WTC11 (cell line): Measurements from ENCODE around the gene ZNF488. TPM values are rescaled to one million over a fixed set of nuclear protein-coding genes. Genes with fewer than 3 reads are reported as not detected.

ENCODE experiments used
- ATAC-seq: fragments of 200-7000 bp; cut with Tn5 transposase; 2 replicates; pipeline ENCODE4 v1.10.0; 2021; ENCODE audit warnings: mild to moderate bottlenecking, moderate library complexity
- CTCF ChIA-PET: fragments of 300-600 bp; sonication (Branson Sonifier 250); formaldehyde crosslinking; loops from one replicate; lab custom pipeline; 2021; ENCODE audit warnings: antibody characterized with exemption; lab: Charles Lee
- POLR2A ChIA-PET: fragments of 350-600 bp; sonication (Branson Sonifier 250); formaldehyde crosslinking; loops from one replicate; lab custom pipeline; 2021; ENCODE audit warnings: antibody characterized with exemption; lab: Charles Lee
- DNase-seq: peaks from one replicate; pipeline ENCODE4 v3.0.0; 2021; ENCODE audit warnings: low spot score
- H3K27ac Mint-ChIP-seq: 2 replicates; pipeline ENCODE4 v1.8.0; 2021; ENCODE audit warnings: mixed read lengths
- H3K27me3 Mint-ChIP-seq: 2 replicates; pipeline ENCODE4 v1.8.0; 2021; ENCODE audit warnings: low read depth, mild to moderate bottlenecking, moderate library complexity, mixed read lengths
- H3K36me3 Mint-ChIP-seq: 2 replicates; pipeline ENCODE4 v1.8.0; 2021; ENCODE audit warnings: mixed read lengths
- H3K4me1 Mint-ChIP-seq: 2 replicates; pipeline ENCODE4 v1.8.0; 2022; ENCODE audit warnings: mixed read lengths
- H3K4me3 Mint-ChIP-seq: 2 replicates; pipeline ENCODE4 v1.8.0; 2021; ENCODE audit warnings: mild to moderate bottlenecking, moderate library complexity, mixed read lengths
- H3K9me3 Mint-ChIP-seq: 2 replicates; pipeline ENCODE4 v1.8.0; 2021; ENCODE audit warnings: mixed read lengths
- AFF4 ChIP-seq: sonication (generic); formaldehyde crosslinking; IDR thresholded peaks from 2 replicates; pipeline ENCODE4 v1.8.1; 2023; ENCODE audit warnings: mild to moderate bottlenecking, missing genetic modification reagents, borderline replicate concordance
- AR ChIP-seq: fragments of 250-450 bp; sonication (Bioruptor Pico); IDR thresholded peaks from 2 replicates; pipeline ENCODE4 v1.9.0; 2021; ENCODE audit warnings: mild to moderate bottlenecking
- ARID4B ChIP-seq: sonication (generic); formaldehyde crosslinking; IDR thresholded peaks from 2 replicates; pipeline ENCODE4 v1.8.0; 2023; ENCODE audit warnings: missing genetic modification reagents, mild to moderate bottlenecking, borderline replicate concordance
- CBFB ChIP-seq: sonication (generic); formaldehyde crosslinking; IDR thresholded peaks from 2 replicates; pipeline ENCODE4 v1.8.1; 2022; ENCODE audit warnings: mild to moderate bottlenecking, low read depth, missing genetic modification reagents
- CDX4 ChIP-seq: fragments of 250-450 bp; sonication (Bioruptor Pico); IDR thresholded peaks from 2 replicates; pipeline ENCODE4 v1.9.0; 2021; ENCODE audit warnings: moderate library complexity, mild to moderate bottlenecking, inconsistent platforms, borderline replicate concordance
- ERG ChIP-seq: fragments of 250-450 bp; sonication (Bioruptor Pico); IDR thresholded peaks from 2 replicates; pipeline ENCODE4 v1.8.0; 2021; ENCODE audit warnings: mild to moderate bottlenecking
- FOXJ3 ChIP-seq: sonication (generic); formaldehyde crosslinking; IDR thresholded peaks from 2 replicates; pipeline ENCODE4 v1.9.0; 2021; ENCODE audit warnings: missing genetic modification reagents, mild to moderate bottlenecking, borderline replicate concordance
- FOXK1 ChIP-seq: sonication (generic); formaldehyde crosslinking; IDR thresholded peaks from 2 replicates; pipeline ENCODE4 v1.8.0; 2022; ENCODE audit warnings: mild to moderate bottlenecking, moderate library complexity, missing genetic modification reagents
- FOXP4 ChIP-seq: sonication (generic); formaldehyde crosslinking; IDR thresholded peaks from 2 replicates; pipeline ENCODE4 v1.8.0; 2022; ENCODE audit warnings: mild to moderate bottlenecking, missing genetic modification reagents
- IRF2 ChIP-seq: sonication (generic); formaldehyde crosslinking; IDR thresholded peaks from 2 replicates; pipeline ENCODE4 v1.8.0; 2022; ENCODE audit warnings: low read depth, missing genetic modification reagents, borderline replicate concordance
- NR3C1 ChIP-seq: sonication (generic); formaldehyde crosslinking; conservative IDR thresholded peaks from 2 replicates; pipeline ENCODE4 v1.8.1; 2023; ENCODE audit warnings: low read depth, mild to moderate bottlenecking, missing genetic modification reagents
- SMAD4 ChIP-seq: sonication (generic); formaldehyde crosslinking; IDR thresholded peaks from 2 replicates; pipeline ENCODE4 v1.8.0; 2022; ENCODE audit warnings: mild to moderate bottlenecking, missing genetic modification reagents
- STAT6 ChIP-seq: sonication (generic); formaldehyde crosslinking; conservative IDR thresholded peaks from 2 replicates; pipeline ENCODE4 v1.8.1; 2023; ENCODE audit warnings: mild to moderate bottlenecking, low read depth, missing genetic modification reagents, moderate library complexity
- ZBTB21 ChIP-seq: sonication (generic); formaldehyde crosslinking; IDR thresholded peaks from 2 replicates; pipeline ENCODE4 v1.8.1; 2023; ENCODE audit warnings: mild to moderate bottlenecking, missing genetic modification reagents, borderline replicate concordance
- ZNF317 ChIP-seq: sonication (generic); formaldehyde crosslinking; IDR thresholded peaks from 2 replicates; pipeline ENCODE4 v1.8.1; 2023; ENCODE audit warnings: low read depth, mild to moderate bottlenecking, moderate library complexity, missing genetic modification reagents, borderline replicate concordance
- ZNF671 ChIP-seq: fragments of 250-450 bp; sonication (Bioruptor Pico); IDR thresholded peaks from 2 replicates; pipeline ENCODE4 v1.8.0; 2021; ENCODE audit warnings: mild to moderate bottlenecking
- total RNA-seq: library from RNA; stranded (reverse); gene quantifications from 3 replicates; pipeline ENCODE4 v1.2.3, GENCODE V29; 2021

ZNF488 gene
- total RNA-seq, 1 experiment from 2014 or later, result 8.7 TPM

- H3K9me3 Mint-ChIP-seq, result no peaks in the 10 kb centered on the region
- no peak overlapping the region for H3K4me3 Mint-ChIP-seq
- no peaks in the 10 kb centered on the region for H3K27me3 Mint-ChIP-seq
- no peak overlapping the region for H3K27ac Mint-ChIP-seq
- POLR2A ChIA-PET, result no interaction called here
- CTCF ChIA-PET, result no interaction called here
- no peak for DNase-seq
- H3K36me3 Mint-ChIP-seq, result no peaks in the 10 kb centered on the region
- ATAC-seq, result no peak
- TF ChIP-seq FOXP4 (CRISPR knock-in tag) (no peak), ZNF671 (CRISPR knock-in tag) (no peak), SMAD4 (CRISPR knock-in tag) (no peak)
- TF ChIP-seq, all 79 proteins: peak for 0
- H3K4me1 Mint-ChIP-seq, result peaks cover 7% of the 10 kb centered on the region; the same call in 1 of the 2 replicates
Observed at GRCh38 chr10:47356708-47357107, 27.4 kb downstream of the ZNF488 start.

GRCh38 chr10:47354900-47355299 lies 29.2 kb downstream of the ZNF488 start:
- Mint-ChIP-seq H3K36me3 (no peaks in the 10 kb centered on the region), H3K27ac (no peak overlapping the region), H3K4me1 (no peaks in the 10 kb centered on the region), H3K9me3 (no peaks in the 10 kb centered on the region), H3K27me3 (no peaks in the 10 kb centered on the region), H3K4me3 (no peak overlapping the region)
- CTCF ChIA-PET, result interaction anchor here (0.6 to 1.3 kb wide), 2 partner anchors 30 to 36 kb away, joined by 3 to 9 read pairs; partner anchors contain the start of gene ZNF488
- DNase-seq (no peak), ATAC-seq (no peak)
- POLR2A ChIA-PET, result no interaction called here
- TF ChIP-seq AR (no peak), ARID4B (CRISPR knock-in tag) (no peak), ZBTB21 (CRISPR knock-in tag) (no peak), ZNF317 (CRISPR knock-in tag) (no peak), AFF4 (no peak), NR3C1 (CRISPR knock-in tag) (no peak), IRF2 (CRISPR knock-in tag) (no peak), STAT6 (CRISPR knock-in tag) (no peak), ERG (CRISPR knock-in tag) (no peak), FOXJ3 (CRISPR knock-in tag) (no peak), CBFB (CRISPR knock-in tag) (no peak), FOXK1 (CRISPR knock-in tag) (no peak), CDX4 (CRISPR knock-in tag) (no peak)
